ENCODE results near the gene PLPP2.
A peak's percentile ranks its signal among the peaks of the same experiment; 100 is the strongest.
"Not testable (repeated sequence)": the region's sequence is repeated elsewhere in the genome, so short reads cannot be mapped to it uniquely, and the experiment has no call there.

Gene PLPP2

GRCh38 chr19:275958-276646 lies 15.1 kb downstream of the PLPP2 start:
- no peak overlapping the region for H3K4me3 Mint-ChIP-seq
- H3K9me3 Mint-ChIP-seq: no peaks in the 10 kb centered on the region
- H3K27me3 Mint-ChIP-seq (ENCODE audit: low read depth): peaks cover 15% of the 10 kb centered on the region
- H3K4me1 Mint-ChIP-seq (ENCODE audit: low read depth): no peaks in the 10 kb centered on the region
- no peaks in the 10 kb centered on the region for H3K36me3 Mint-ChIP-seq (ENCODE audit: low read depth)
- H3K27ac Mint-ChIP-seq: no peak overlapping the region

DNA sequence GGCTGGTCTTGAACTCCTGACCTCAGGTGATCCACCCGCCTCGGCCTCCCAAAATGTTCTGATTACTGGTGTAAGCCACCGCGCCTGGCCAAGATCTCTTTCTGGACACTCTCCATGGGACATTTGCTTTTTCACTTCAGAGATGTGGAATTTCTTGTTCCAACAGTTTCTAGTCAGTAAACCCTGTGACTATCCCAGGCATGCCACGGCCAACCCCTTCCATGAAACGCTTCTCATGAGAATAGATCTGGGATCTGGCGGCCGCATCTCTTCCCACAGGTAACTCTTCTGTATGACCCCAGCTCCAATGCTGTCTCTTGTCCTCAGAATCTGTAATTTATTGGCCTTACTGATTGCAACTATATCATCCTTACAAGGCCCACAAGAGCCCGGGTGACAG lies 16.2 kb downstream of the PLPP2 start:
- Mint-ChIP-seq H3K27ac (no peak overlapping the region), H3K27me3 (ENCODE audit: low read depth) (peaks cover 15% of the 10 kb centered on the region), H3K36me3 (ENCODE audit: low read depth) (no peaks in the 10 kb centered on the region), H3K9me3 (no peaks in the 10 kb centered on the region), H3K4me1 (ENCODE audit: low read depth) (no peaks in the 10 kb centered on the region), H3K4me3 (no peak overlapping the region)

- Mint-ChIP-seq H3K4me3 (no peak overlapping the region), H3K36me3 (ENCODE audit: low read depth) (no peaks in the 10 kb centered on the region), H3K9me3 (no peaks in the 10 kb centered on the region), H3K27ac (no peak overlapping the region), H3K4me1 (ENCODE audit: low read depth) (no peaks in the 10 kb centered on the region), H3K27me3 (ENCODE audit: low read depth) (peaks cover 18% of the 10 kb centered on the region)
Observed at GRCh38 chr19:273393-273792, 17.8 kb downstream of the PLPP2 start.

- Mint-ChIP-seq H3K27me3 (ENCODE audit: low read depth) (peaks cover 18% of the 10 kb centered on the region), H3K4me1 (ENCODE audit: low read depth) (peaks cover under 1% of the 10 kb centered on the region), H3K27ac (no peak overlapping the region), H3K4me3 (no peak overlapping the region), H3K9me3 (no peaks in the 10 kb centered on the region), H3K36me3 (ENCODE audit: low read depth) (no peaks in the 10 kb centered on the region)
Observed at GRCh38 chr19:271856-272255, 19.3 kb downstream of the PLPP2 start.

DNA sequence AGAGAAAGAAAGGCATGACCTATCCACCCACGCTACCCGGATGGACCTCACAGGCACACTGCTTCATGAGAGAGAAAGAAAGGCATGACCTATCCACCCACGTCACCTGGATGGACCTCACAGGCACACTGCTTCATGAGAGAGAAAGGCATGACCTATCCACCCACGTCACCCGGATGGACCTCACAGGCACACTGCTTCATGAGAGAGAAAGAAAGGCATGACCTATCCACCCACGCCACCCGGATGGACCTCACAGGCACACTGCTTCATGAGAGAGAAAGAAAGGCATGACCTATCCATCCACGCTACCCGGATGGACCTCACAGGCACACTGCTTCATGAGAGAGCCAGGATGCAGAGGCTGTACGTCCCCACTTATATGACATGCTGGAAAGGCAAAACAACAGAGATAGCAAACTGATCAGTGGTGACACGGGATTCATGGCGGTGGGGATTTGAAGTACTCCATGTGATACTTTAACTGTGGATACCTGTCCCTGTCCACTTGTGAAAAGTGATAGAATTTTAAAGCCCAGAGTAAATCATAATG lies 20.4 kb downstream of the PLPP2 start:
- H3K4me3 Mint-ChIP-seq; H3K4me1 Mint-ChIP-seq (ENCODE audit: low read depth); H3K27ac Mint-ChIP-seq; H3K36me3 Mint-ChIP-seq (ENCODE audit: low read depth); H3K9me3 Mint-ChIP-seq: not testable (repeated sequence)
- peaks cover 26% of the 10 kb centered on the region for H3K27me3 Mint-ChIP-seq (ENCODE audit: low read depth)

- H3K9me3 Mint-ChIP-seq: no peaks in the 10 kb centered on the region
- H3K36me3 Mint-ChIP-seq (ENCODE audit: low read depth): no peaks in the 10 kb centered on the region
- no peak overlapping the region for H3K4me3 Mint-ChIP-seq
- H3K27me3 Mint-ChIP-seq (ENCODE audit: low read depth): peaks cover 39% of the 10 kb centered on the region
- H3K27ac Mint-ChIP-seq: no peak overlapping the region
- H3K4me1 Mint-ChIP-seq (ENCODE audit: low read depth): peaks cover 5% of the 10 kb centered on the region
Observed at GRCh38 chr19:269241-269640, 22.0 kb downstream of the PLPP2 start.

GRCh38 chr19:262125-262524 lies 29.1 kb downstream of the PLPP2 start:
- H3K9me3 Mint-ChIP-seq: no peaks in the 10 kb centered on the region
- H3K27ac Mint-ChIP-seq: peak overlapping the region; percentile 27
- peaks cover 14% of the 10 kb centered on the region for H3K4me1 Mint-ChIP-seq (ENCODE audit: low read depth)
- no peak overlapping the region for H3K4me3 Mint-ChIP-seq
- peaks cover 35% of the 10 kb centered on the region for H3K27me3 Mint-ChIP-seq (ENCODE audit: low read depth)
- H3K36me3 Mint-ChIP-seq (ENCODE audit: low read depth): no peaks in the 10 kb centered on the region

DNA sequence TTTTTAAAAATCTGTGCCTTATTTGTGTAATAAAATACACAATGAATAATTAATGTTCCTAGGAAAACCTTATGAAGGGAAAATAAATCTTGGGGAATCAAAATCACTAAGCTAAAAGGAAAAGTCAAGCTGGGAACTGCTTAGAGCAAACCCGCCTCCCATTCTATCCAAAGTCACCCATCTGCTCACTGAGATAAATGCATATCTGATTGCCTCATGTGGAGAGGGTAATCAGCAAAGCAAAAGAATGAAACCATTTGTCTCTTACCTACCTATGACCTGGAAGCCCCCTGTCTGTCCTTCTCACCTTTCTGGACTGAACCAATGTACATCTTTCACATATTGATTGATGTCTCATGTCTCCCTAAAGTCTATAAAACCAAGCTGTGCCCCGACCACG lies 34.4 kb downstream of the PLPP2 start:
- H3K4me1 Mint-ChIP-seq (ENCODE audit: low read depth); H3K27ac Mint-ChIP-seq; H3K9me3 Mint-ChIP-seq; H3K4me3 Mint-ChIP-seq; H3K36me3 Mint-ChIP-seq (ENCODE audit: low read depth): not testable (repeated sequence)
- H3K27me3 Mint-ChIP-seq (ENCODE audit: low read depth): peaks cover 39% of the 10 kb centered on the region

DNA sequence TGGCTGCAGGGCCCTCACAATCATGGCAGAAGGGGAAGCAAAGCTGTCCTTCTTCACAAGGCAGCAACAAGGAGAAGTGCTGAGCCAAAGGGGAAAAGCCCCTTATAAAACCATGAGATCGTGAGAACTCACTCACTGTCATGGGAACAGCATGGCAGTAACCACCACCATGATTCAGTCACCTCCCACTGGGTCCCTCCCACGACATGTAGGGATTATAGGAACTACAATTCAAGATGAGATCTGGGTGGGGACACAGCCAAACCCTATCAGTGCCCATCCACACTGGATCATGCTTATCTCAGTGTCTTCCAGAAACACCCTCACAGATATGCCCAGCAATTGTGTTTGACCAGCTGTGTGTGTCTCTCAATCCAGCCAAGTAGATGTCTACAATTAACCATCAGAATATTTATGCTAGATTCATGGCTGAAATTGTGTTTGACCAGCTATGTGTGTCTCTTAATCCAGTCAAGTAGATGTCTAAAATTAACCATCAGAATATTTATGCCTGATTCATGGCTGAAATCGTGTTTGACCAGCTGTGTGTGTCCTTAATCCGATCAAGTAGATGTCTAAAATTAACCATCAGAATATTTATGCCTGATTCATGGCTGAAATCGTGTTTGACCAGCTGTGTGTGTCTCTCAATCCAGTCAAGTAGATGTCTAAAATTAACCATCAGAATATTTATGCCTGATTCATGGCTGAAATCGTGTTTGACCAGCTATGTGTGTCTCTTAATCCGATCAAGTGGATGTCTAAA lies 38.6 kb downstream of the PLPP2 start:
- H3K4me1 Mint-ChIP-seq (ENCODE audit: low read depth): not testable (repeated sequence)

GRCh38 chr19:246551-246950 lies 44.7 kb downstream of the PLPP2 start:
- no peaks in the 10 kb centered on the region for H3K9me3 Mint-ChIP-seq
- H3K4me3 Mint-ChIP-seq: no peak overlapping the region
- no peaks in the 10 kb centered on the region for H3K36me3 Mint-ChIP-seq (ENCODE audit: low read depth)
- no peaks in the 10 kb centered on the region for H3K27me3 Mint-ChIP-seq (ENCODE audit: low read depth)
- no peaks in the 10 kb centered on the region for H3K4me1 Mint-ChIP-seq (ENCODE audit: low read depth)
- H3K27ac Mint-ChIP-seq: no peak overlapping the region

More for the DNA sequence above, 38.6 kb downstream of the PLPP2 start:
- H3K27ac Mint-ChIP-seq; H3K4me3 Mint-ChIP-seq; H3K9me3 Mint-ChIP-seq; H3K36me3 Mint-ChIP-seq (ENCODE audit: low read depth): not testable (repeated sequence)
- H3K27me3 Mint-ChIP-seq (ENCODE audit: low read depth): peaks cover 34% of the 10 kb centered on the region

GRCh38 chr19:245900-246299 lies 45.3 kb downstream of the PLPP2 start:
- not testable (repeated sequence) for H3K4me1 Mint-ChIP-seq (ENCODE audit: low read depth); H3K36me3 Mint-ChIP-seq (ENCODE audit: low read depth); H3K4me3 Mint-ChIP-seq; H3K27ac Mint-ChIP-seq; H3K9me3 Mint-ChIP-seq; H3K27me3 Mint-ChIP-seq (ENCODE audit: low read depth)

GRCh38 chr19:245457-245856 lies 45.7 kb downstream of the PLPP2 start:
- no peaks in the 10 kb centered on the region for H3K36me3 Mint-ChIP-seq (ENCODE audit: low read depth)
- H3K27ac Mint-ChIP-seq: no peak overlapping the region
- no peaks in the 10 kb centered on the region for H3K9me3 Mint-ChIP-seq
- H3K4me1 Mint-ChIP-seq (ENCODE audit: low read depth): no peaks in the 10 kb centered on the region
- H3K27me3 Mint-ChIP-seq (ENCODE audit: low read depth): no peaks in the 10 kb centered on the region
- no peak overlapping the region for H3K4me3 Mint-ChIP-seq
